ENCODE results near the gene ERI2. TPM values are rescaled to one million over a fixed set of nuclear protein-coding genes. Genes with fewer than 3 reads are reported as not detected.
A peak's percentile ranks its signal among the peaks of the same experiment; 100 is the strongest.
"Not testable (repeated sequence)": the region's sequence is repeated elsewhere in the genome, so short reads cannot be mapped to it uniquely, and the experiment has no call there.

The ERI2 gene
- total RNA-seq, 2 donors from 2014 or later = 18.7 TPM

- no peak for TF ChIP-seq CTCF (conservative IDR thresholded peaks at IDR 0.05)
- H3K4me1 ChIP-seq (ENCODE audit: control insufficient read depth, insufficient read depth, low read length) = no peaks in the 10 kb centered on the region
- H3K27ac ChIP-seq (ENCODE audit: low read depth, low read length) = no peak overlapping the region
- no peaks in the 10 kb centered on the region for H3K27me3 ChIP-seq (ENCODE audit: control insufficient read depth, insufficient read depth, low read length, poor library complexity, severe bottlenecking)
- no peak overlapping the region for H3K9ac ChIP-seq (ENCODE audit: extremely low read depth, low read length, poor library complexity, severe bottlenecking)
- Mint-ChIP-seq H3K27ac (no peak overlapping the region), H3K36me3 (ENCODE audit: low read depth) (no peaks in the 10 kb centered on the region), H3K4me1 (peaks cover 5% of the 10 kb centered on the region), H3K4me3 (peak overlapping the region; percentile 95), H3K27me3 (ENCODE audit: insufficient read depth) (no peaks in the 10 kb centered on the region), H3K9me3 (no peaks in the 10 kb centered on the region)
- H3K4me3 ChIP-seq (ENCODE audit: low read length) = peak overlapping the region; percentile 96
- 95 to 97% methylated on average over 7 to 10 of the region's 11 CpGs for WGBS, 2 experiments (ENCODE audit: insufficient coverage in 1 of 2, insufficient read length in 1 of 2)
- no peaks in the 10 kb centered on the region for H3K36me3 ChIP-seq (ENCODE audit: control insufficient read depth, insufficient read depth, low read length)
- DNase-seq = no peak
- no peaks in the 10 kb centered on the region for H3K9me3 ChIP-seq (ENCODE audit: control insufficient read depth, low read length)
Observed at GRCh38 chr16:20807862-20808261, 1.6 kb upstream of the ERI2 start.

GRCh38 chr16:20805684-20806167 lies 546 bp downstream of the ERI2 start:
- not testable (repeated sequence) for H3K4me1 Mint-ChIP-seq; H3K4me1 ChIP-seq (ENCODE audit: control insufficient read depth, insufficient read depth, low read length); DNase-seq; H3K36me3 ChIP-seq (ENCODE audit: control insufficient read depth, insufficient read depth, low read length); H3K27me3 ChIP-seq (ENCODE audit: control insufficient read depth, insufficient read depth, low read length, poor library complexity, severe bottlenecking); H3K9me3 Mint-ChIP-seq; H3K9me3 ChIP-seq (ENCODE audit: control insufficient read depth, low read length); H3K27me3 Mint-ChIP-seq (ENCODE audit: insufficient read depth); H3K36me3 Mint-ChIP-seq (ENCODE audit: low read depth)
- Mint-ChIP-seq H3K4me3 (peak overlapping the region; percentile 95), H3K27ac (peak overlapping the region; percentile 91)
- peak overlapping the region; percentile 96 for H3K4me3 ChIP-seq (ENCODE audit: low read length)
- peak overlapping the region; percentile 79 for H3K9ac ChIP-seq (ENCODE audit: extremely low read depth, low read length, poor library complexity, severe bottlenecking)
- 28 to 43% methylated on average over 9 to 12 of the region's 12 CpGs for WGBS, 2 experiments (ENCODE audit: insufficient coverage in 1 of 2, insufficient read length in 1 of 2)
- peak overlapping the region; percentile 80 for H3K27ac ChIP-seq (ENCODE audit: low read depth, low read length)

GRCh38 chr16:20803561-20804214 lies 2.6 kb downstream of the ERI2 start:
- H3K4me1 Mint-ChIP-seq = peaks cover 5% of the 10 kb centered on the region
- Histone ChIP-seq H3K27me3 (ENCODE audit: control insufficient read depth, insufficient read depth, low read length, poor library complexity, severe bottlenecking) (no peaks in the 10 kb centered on the region), H3K9ac (ENCODE audit: extremely low read depth, low read length, poor library complexity, severe bottlenecking) (no peak overlapping the region), H3K9me3 (ENCODE audit: control insufficient read depth, low read length) (no peaks in the 10 kb centered on the region), H3K4me3 (ENCODE audit: low read length) (no peak overlapping the region), H3K36me3 (ENCODE audit: control insufficient read depth, insufficient read depth, low read length) (peaks cover 11% of the 10 kb centered on the region), H3K4me1 (ENCODE audit: control insufficient read depth, insufficient read depth, low read length) (no peaks in the 10 kb centered on the region), H3K27ac (ENCODE audit: low read depth, low read length) (no peak overlapping the region)
- DNase-seq = no peak
- TF ChIP-seq CTCF (conservative IDR thresholded peaks at IDR 0.05) = no peak
- no peaks in the 10 kb centered on the region for H3K27me3 Mint-ChIP-seq (ENCODE audit: insufficient read depth)
- peaks cover 9% of the 10 kb centered on the region for H3K36me3 Mint-ChIP-seq (ENCODE audit: low read depth)
- 92 to 95% methylated on average over 4 to 7 of the region's 7 CpGs for WGBS, 2 experiments (ENCODE audit: insufficient coverage in 1 of 2, insufficient read length in 1 of 2)
- no peaks in the 10 kb centered on the region for H3K9me3 Mint-ChIP-seq
- no peak overlapping the region for H3K27ac Mint-ChIP-seq
- H3K4me3 Mint-ChIP-seq = no peak overlapping the region

- no peak for TF ChIP-seq CTCF (conservative IDR thresholded peaks at IDR 0.05)
- Histone ChIP-seq H3K36me3 (ENCODE audit: control insufficient read depth, insufficient read depth, low read length) (peaks cover 16% of the 10 kb centered on the region), H3K9me3 (ENCODE audit: control insufficient read depth, low read length) (no peaks in the 10 kb centered on the region), H3K9ac (ENCODE audit: extremely low read depth, low read length, poor library complexity, severe bottlenecking) (no peak overlapping the region), H3K4me1 (ENCODE audit: control insufficient read depth, insufficient read depth, low read length) (no peaks in the 10 kb centered on the region), H3K27me3 (ENCODE audit: control insufficient read depth, insufficient read depth, low read length, poor library complexity, severe bottlenecking) (no peaks in the 10 kb centered on the region), H3K27ac (ENCODE audit: low read depth, low read length) (no peak overlapping the region), H3K4me3 (ENCODE audit: low read length) (no peak overlapping the region)
- Mint-ChIP-seq H3K27me3 (ENCODE audit: insufficient read depth) (no peaks in the 10 kb centered on the region), H3K4me3 (no peak overlapping the region), H3K9me3 (no peaks in the 10 kb centered on the region), H3K4me1 (peaks cover 5% of the 10 kb centered on the region), H3K27ac (no peak overlapping the region), H3K36me3 (ENCODE audit: low read depth) (peaks cover 9% of the 10 kb centered on the region)
- 89 to 100% methylated on average over 2 of the region's 2 CpGs for WGBS, 2 experiments (ENCODE audit: insufficient coverage in 1 of 2, insufficient read length in 1 of 2)
- DNase-seq = no peak
Observed at GRCh38 chr16:20803192-20803560, 3.1 kb downstream of the ERI2 start.

Data from endodermal cell (in vitro differentiated cells).